Measurements from ENCODE around the gene ROR2. TPM values are rescaled to one million over a fixed set of nuclear protein-coding genes. Genes with fewer than 3 reads are reported as not detected.

ROR2 gene
- total RNA-seq, 2 donors from 2014 or later = 4.0 to 5.4 TPM

- intact Hi-C loops (cut with DNase I) = no loop called here
- Histone ChIP-seq H3K4me3 (no peak overlapping the region), H3K9me3 (peaks cover 0 to 3% (median 0%) of the 10 kb centered on the region in 3 donors), H3K27me3 (no peaks in the 10 kb centered on the region), H3K4me1 (no peaks in the 10 kb centered on the region), H3K36me3 (replicated peaks in 1 of 2; ENCODE audit: insufficient read depth in 1 of 2, low read depth in 2 of 2) (no peaks in the 10 kb centered on the region), H3K27ac (no peak overlapping the region)
- TF ChIP-seq POLR2A (IDR thresholded peaks at IDR 0.05) (no peak), CTCF (IDR thresholded peaks at IDR 0.05) (no peak)
- DNase-seq (no peak), ATAC-seq (no peak)
- 79 to 88% methylated on average over 7 of the region's 7 CpGs for WGBS, 2 donors
Measured at GRCh38 chr9:91716815-91717214, 233.2 kb downstream of the ROR2 start.

- no peaks in the 10 kb centered on the region for H3K36me3 ChIP-seq (replicated peaks in 1 of 2; ENCODE audit: insufficient read depth in 1 of 2, low read depth in 2 of 2)
- TF ChIP-seq CTCF (IDR thresholded peaks at IDR 0.05) (no peak), POLR2A (IDR thresholded peaks at IDR 0.05) (no peak)
- peaks cover 0 to 3% (median 0%) of the 10 kb centered on the region in 3 donors for H3K9me3 ChIP-seq
- no peaks in the 10 kb centered on the region for H3K27me3 ChIP-seq
- 94% methylated on average over 4 of the region's 4 CpGs for WGBS, 2 donors
- no peaks in the 10 kb centered on the region for H3K4me1 ChIP-seq
- DNase-seq = no peak
- no peak for ATAC-seq
- H3K4me3 ChIP-seq = no peak overlapping the region
- intact Hi-C loops (cut with DNase I) = no loop called here
- H3K27ac ChIP-seq = no peak overlapping the region
Measured at GRCh38 chr9:91716239-91716638, 233.8 kb downstream of the ROR2 start.

GRCh38 chr9:91714874-91715615 lies 235.0 kb downstream of the ROR2 start:
- intact Hi-C loops (cut with DNase I) = no loop called here
- WGBS, 2 donors = 67 to 68% methylated on average over 14 of the region's 14 CpGs
- peak overlapping the region in 1 of 4 donors; percentile 53 for H3K27ac ChIP-seq
- DNase-seq = no peak
- H3K4me1 ChIP-seq = no peaks in the 10 kb centered on the region
- no peak overlapping the region for H3K4me3 ChIP-seq
- no peak for ATAC-seq
- no peaks in the 10 kb centered on the region for H3K27me3 ChIP-seq
- no peaks in the 10 kb centered on the region for H3K36me3 ChIP-seq (replicated peaks in 1 of 2; ENCODE audit: insufficient read depth in 1 of 2, low read depth in 2 of 2)
- TF ChIP-seq CTCF (IDR thresholded peaks at IDR 0.05) = no peak
- no peak for TF ChIP-seq POLR2A (IDR thresholded peaks at IDR 0.05)
- peaks cover 0 to 3% (median 0%) of the 10 kb centered on the region in 3 donors for H3K9me3 ChIP-seq

GRCh38 chr9:91714020-91714806 lies 235.8 kb downstream of the ROR2 start:
- WGBS, 2 donors = 12 to 23% methylated on average over 29 to 33 of the region's 39 CpGs
- H3K36me3 ChIP-seq (replicated peaks in 1 of 2; ENCODE audit: insufficient read depth in 1 of 2, low read depth in 2 of 2) = no peaks in the 10 kb centered on the region
- intact Hi-C loops (cut with DNase I) = no loop called here
- H3K27ac ChIP-seq = peak overlapping the region in 2 of 4 donors; percentile 48 to 53
- DNase-seq (peak; percentile 77 to 92 (median 79)), ATAC-seq (peak; percentile 87)
- no peak overlapping the region for H3K4me3 ChIP-seq
- H3K9me3 ChIP-seq = peaks cover 0 to 3% (median 0%) of the 10 kb centered on the region in 3 donors
- no peaks in the 10 kb centered on the region for H3K27me3 ChIP-seq
- H3K4me1 ChIP-seq = no peaks in the 10 kb centered on the region
- TF ChIP-seq POLR2A (IDR thresholded peaks at IDR 0.05) (peak in 1 of 3 donors; percentile 35), CTCF (IDR thresholded peaks at IDR 0.05) (no peak)
